ENCODE results near the gene CXorf58.
A peak's percentile ranks its signal among the peaks of the same experiment; 100 is the strongest.

Gene CXorf58

DNA sequence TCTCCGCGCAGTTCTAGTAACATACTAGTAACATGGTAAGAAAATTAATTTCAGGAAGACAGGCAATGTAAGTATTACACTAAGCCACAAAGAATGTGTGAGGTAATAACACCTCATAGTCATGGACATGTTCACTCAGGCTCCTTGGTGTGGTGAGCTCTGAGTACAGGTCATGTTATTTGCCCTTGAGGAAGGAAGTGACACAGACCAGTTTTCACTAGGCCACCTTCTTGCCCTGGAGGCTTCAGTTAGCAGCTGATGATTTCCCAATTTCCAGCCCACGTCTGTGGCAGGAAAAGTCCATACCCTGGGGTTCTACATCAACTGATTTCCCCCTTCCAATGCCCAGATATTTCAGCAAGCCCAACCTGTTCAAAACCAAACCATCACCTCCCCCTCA is 6.7 kb upstream of the CXorf58 start:
- peak; percentile 88 for DNase-seq

GRCh38 chrX:23901805-23902204 is 6.0 kb upstream of the CXorf58 start:
- peak; percentile 81 for DNase-seq

DNA sequence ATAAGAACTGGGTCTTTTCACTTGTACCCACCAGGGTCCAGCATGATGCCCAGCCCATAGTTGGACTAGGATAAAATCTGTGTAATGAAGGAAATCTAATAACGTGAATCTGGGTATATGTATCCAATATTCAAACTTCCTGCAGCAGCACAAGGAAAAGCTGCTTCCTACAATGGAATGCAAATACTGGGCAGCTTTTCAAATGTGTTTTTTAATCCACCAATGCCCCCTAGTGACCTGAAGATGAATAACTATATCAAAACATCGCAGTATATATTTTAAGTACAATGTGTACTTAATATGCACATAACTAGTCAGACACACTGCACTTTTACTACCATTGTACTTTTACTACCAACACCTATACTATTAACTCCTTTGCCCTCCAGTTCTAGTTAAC is 5.4 kb upstream of the CXorf58 start:
- peak; percentile 38 for DNase-seq

- peak; percentile 23 for DNase-seq
These were observed 3.7 kb upstream of the CXorf58 start for GRCh38 chrX:23904096-23904495.

- no peak for DNase-seq
These were observed 702 bp upstream of the CXorf58 start for GRCh38 chrX:23907111-23907497.

DNA sequence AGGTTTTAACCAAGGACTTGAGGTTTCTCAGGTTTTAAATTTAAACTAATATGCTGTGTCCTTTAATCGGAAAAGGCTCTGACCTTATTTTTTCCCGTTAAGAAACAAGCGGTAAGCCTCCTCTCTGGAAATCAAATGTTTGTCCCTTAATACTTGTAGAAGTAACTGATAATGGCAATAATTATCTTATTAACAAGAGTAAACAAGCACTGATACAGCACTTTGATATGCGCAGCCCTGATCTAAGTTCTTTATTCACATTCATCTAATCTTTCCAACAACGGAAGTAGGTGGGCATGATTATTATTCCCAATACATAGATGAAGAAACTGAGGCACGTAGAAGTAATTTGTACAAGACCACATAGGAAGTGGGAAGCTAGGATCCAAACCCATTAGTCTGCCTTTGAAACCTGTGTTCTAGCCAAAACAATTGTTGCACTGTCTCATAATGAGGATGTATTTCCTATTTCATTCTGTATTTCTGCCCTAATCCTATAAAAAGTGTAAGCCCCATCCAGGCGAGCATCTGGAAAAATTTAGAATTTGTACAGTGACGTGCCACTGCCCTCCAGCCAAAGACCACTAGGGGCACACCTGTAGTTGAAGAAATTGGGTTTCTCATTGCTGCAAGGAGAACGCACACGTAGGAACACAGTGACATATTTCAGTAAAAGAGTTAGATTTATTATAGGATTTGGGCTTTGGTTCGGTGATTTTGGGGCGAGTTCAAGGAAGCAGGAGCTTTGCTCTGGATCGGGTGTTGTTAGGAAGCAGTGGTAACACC is 606 bp downstream of the CXorf58 start:
- DNase-seq = no peak

DNA sequence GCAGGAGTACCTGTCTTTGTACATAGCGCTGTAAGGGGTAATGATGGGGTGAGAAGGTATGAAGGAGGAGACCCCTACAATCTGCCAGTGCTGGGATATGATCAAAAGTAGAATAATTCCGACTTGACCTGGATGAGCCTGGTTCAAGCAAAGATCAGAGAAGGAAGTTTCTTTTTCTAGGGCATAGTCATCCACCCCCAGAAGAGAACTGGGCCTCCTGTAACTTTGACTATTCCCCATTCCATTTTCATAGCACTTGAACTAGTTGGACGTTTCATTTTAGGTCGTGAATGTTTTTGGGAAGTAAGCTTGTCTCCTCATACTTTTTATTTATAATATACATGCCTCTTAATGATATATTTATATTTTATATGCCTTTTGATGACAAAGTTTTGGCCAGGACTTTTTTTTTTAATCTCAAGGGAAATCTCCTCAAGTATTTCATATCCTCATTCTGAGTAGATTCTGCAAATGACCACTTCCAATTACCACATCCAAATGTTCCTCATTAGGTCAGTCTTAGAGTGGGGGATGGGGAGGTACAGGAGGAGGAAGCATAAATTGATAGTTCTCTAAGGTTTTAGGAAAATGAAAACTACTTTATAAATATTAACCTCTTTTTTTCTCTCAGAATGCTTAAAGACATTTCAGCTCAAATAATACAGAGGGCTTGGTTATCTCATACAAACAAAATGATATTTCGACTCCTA is 3.5 kb downstream of the CXorf58 start:
- DNase-seq = peak; percentile 83

DNA sequence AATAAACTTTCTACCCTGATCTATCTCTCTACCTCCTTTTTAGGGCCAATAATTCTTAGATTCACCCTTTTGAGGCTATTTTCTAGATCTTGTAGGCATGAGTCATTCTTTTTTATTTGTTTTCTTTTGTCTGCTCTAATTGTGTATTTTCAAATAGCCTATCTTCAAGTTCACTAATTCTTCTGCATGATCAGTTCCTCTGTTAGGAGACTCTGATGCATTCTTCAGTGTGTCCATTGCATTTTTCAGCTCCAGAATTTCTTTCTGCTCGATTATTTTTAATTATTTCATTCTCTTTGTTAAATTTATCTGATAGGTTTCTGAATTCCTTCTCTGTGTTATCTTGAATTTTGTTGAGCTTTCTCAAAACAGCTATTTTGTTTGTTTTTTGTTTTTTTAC is 11.3 kb downstream of the CXorf58 start:
- DNase-seq = no peak

DNA sequence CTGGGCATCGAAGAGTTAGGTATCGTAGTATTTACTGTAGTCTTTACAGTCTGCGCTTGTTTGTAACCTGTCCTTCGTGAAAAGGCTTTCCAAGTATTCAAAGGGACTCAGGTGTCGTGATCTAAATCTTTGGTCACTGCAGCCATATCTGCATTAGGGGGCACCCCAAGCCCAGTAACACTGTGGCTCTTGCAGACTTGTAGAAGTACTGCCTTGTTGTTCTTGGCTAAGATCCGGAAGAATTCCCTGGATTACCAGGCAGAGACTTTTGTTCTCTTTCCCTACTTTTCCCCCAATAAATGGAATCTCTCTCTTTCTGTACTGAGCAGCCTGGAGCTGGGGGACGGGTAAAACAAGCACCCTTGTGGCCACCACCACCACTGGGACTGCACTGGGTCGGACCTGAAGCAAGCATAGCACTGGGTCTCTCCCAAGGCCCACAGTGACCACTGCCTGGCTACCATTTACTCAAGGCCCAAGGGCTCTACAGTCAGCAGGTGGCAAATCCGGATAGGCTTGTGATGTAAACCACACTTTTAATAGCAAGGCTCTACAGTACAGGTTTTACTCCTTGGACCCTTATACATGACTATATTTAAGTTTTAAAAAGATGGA is 12.0 kb downstream of the CXorf58 start:
- DNase-seq = no peak

- DNase-seq = no peak
These were observed 18.2 kb downstream of the CXorf58 start for GRCh38 chrX:23926015-23926414.

DNA sequence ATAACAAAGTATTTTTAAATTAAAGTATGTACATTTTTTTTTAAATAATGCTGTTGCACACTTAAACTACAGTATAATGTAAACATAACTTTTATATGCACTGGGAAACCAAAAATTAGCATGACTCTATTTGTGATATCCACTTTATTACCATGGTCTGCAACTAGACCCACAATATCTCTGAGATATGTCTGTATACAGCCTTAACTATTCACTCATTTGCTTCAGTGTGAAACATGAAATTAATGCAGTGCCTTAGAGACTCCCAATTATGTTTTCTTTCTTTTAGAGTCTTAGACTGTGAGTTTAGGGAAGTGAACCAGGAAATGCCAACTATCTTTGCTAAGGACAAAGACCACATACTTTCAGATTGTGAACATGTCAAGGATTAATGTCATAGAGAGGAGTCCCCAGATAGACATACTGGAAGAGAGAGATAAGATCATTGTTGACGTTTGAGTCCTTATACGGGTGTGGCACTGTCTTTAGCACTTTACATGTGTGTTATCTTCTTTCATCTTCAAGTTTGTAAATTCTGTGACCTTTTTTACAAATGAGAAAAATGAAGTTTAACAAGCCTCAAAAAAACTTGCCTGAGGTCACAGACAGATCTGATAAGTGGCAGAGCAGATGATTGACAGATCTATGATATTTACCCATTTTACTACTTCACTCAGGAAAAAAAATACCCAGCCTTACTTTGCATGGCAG is 23.2 kb downstream of the CXorf58 start:
- peak; percentile 60 for DNase-seq

DNA sequence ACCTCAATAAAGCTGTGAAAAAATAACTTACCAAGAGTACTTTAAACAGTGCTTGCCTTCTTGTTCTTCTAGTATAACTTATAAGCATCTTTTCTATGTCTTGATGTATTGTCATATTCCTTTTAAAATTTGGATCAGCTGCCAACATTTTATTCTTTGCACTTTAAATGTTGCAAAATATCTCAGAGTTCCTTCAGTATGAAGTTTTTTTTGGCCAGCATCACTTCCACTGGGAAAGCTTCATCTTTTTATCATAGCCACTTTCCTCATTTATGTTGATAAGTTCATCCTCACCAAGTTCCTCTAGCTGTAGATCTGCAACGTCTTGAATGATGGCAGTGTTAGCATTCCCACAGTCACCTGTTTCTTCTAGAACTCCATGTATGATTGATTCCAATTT is 24.2 kb downstream of the CXorf58 start:
- no peak for DNase-seq

GRCh38 chrX:23935106-23935505 is 27.3 kb downstream of the CXorf58 start:
- no peak for DNase-seq

GRCh38 chrX:23936180-23936579 is 28.4 kb downstream of the CXorf58 start:
- DNase-seq = no peak

DNA sequence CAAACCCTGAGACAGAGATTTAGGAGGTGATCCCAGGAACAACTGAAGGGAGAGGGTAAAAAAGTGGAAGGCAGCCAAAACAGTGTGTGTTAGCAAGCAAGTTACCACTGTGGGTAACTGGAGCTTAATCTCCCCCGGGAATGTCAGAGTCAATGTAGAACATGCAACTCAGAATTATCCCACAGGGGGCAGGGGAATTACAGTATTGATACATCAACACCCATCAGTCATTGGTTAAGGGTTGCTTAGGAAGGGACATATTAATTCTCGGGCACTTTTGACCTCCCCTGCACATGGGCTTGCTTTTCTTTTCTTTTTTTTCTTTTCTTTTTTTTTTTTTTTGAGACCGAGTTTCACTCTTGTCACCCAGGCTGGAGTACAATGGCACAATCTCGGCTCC is 29.3 kb downstream of the CXorf58 start:
- no peak for DNase-seq

DNA sequence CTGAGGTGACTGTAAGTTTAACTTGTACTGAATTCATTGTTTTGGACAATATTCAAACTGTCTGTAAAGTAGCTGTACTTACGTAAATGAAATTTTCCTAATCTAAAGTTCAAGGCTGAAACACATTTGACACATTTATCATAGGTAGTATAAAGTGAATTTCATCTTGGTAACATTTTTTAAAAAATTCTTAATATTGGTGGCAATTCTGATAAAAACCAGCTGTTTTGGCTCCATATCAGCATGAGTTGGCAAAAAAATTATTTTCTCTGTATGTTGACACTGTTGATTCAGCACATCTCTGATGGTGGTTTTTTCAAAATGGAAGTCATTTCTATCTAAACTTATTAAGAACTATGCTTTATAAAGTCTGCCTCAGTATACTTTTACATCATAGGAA is 30.9 kb downstream of the CXorf58 start:
- DNase-seq = no peak

DNA sequence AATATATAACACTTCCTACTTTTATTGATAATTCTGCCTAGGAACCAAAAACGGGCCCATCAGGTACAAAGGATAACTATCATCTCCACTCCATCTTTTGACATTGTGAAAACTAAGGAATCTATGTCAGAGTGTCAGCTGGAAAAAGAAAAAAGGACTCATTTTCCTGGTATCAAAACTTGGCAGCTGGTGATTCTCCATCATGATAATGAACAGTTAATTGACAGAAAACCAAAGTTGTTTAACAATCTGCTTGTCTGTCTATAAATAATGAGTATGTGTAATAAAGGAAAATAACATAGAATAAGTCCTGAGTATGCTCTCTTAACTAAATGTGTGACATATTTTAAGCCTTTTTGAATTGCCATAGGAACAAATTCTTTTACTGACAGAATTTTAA is 31.4 kb downstream of the CXorf58 start:
- DNase-seq = no peak

- no peak for DNase-seq
These were observed 36.4 kb downstream of the CXorf58 start for GRCh38 chrX:23944234-23944633.

GRCh38 chrX:23945206-23945605 is 37.4 kb downstream of the CXorf58 start:
- no peak for DNase-seq

- DNase-seq = peak; percentile 5
These were observed 44.6 kb downstream of the CXorf58 start for GRCh38 chrX:23952391-23952790.

GRCh38 chrX:23952984-23953907 is 45.4 kb downstream of the CXorf58 start:
- DNase-seq = peak; percentile 44

DNA sequence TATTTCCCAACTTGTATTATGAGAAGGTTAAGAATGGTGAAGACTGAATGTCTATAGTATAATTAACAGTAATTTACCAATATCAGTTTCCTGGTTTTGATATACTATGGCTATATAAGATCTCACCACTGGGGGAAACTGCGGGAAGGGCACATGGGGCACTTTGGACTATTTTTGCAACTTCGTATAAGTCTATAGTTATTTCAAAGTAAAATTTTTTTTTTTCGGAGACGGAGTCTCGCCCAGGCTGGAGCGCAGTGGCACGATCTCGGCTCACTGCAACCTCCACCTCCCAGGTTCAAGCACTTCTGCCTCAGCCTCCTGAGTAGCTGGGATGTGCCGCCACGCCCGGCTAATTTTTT is 46.1 kb downstream of the CXorf58 start:
- no peak for DNase-seq

Data from inflammatory macrophage treated with lipopolysaccharide for 4 hours (primary cell).